Measurements from ENCODE around the gene RPL37.
"Not testable (repeated sequence)": the region's sequence is repeated elsewhere in the genome, so short reads cannot be mapped to it uniquely, and the experiment has no call there.

Gene RPL37

GRCh38 chr5:40794877-40795276, 40.1 kb downstream of the RPL37 start:
- DNase-seq = not testable (repeated sequence)

GRCh38 chr5:40794340-40794739, 40.7 kb downstream of the RPL37 start:
- not testable (repeated sequence) for DNase-seq

GRCh38 chr5:40792691-40793090, 42.3 kb downstream of the RPL37 start:
- not testable (repeated sequence) for DNase-seq

- DNase-seq = no peak
These were observed 43.3 kb downstream of the RPL37 start for GRCh38 chr5:40791715-40792139.

- no peak for DNase-seq
These were observed 44.0 kb downstream of the RPL37 start for GRCh38 chr5:40790947-40791593.

- not testable (repeated sequence) for DNase-seq
These were observed 46.1 kb downstream of the RPL37 start for GRCh38 chr5:40788941-40789340.

GRCh38 chr5:40787986-40788385, 47.0 kb downstream of the RPL37 start:
- no peak for DNase-seq

GRCh38 chr5:40786664-40787063, 48.4 kb downstream of the RPL37 start:
- DNase-seq = not testable (repeated sequence)

GRCh38 chr5:40784916-40785315, 50.1 kb downstream of the RPL37 start:
- no peak for DNase-seq

GRCh38 chr5:40784027-40784653, 50.9 kb downstream of the RPL37 start:
- no peak for DNase-seq

GRCh38 chr5:40781843-40782409, 53.1 kb downstream of the RPL37 start:
- DNase-seq = no peak

GRCh38 chr5:40780858-40781257, 54.2 kb downstream of the RPL37 start:
- no peak for DNase-seq

GRCh38 chr5:40780199-40780598, 54.8 kb downstream of the RPL37 start:
- no peak for DNase-seq

GRCh38 chr5:40779561-40779960, 55.5 kb downstream of the RPL37 start:
- no peak for DNase-seq

GRCh38 chr5:40778133-40778532, 56.9 kb downstream of the RPL37 start:
- DNase-seq = no peak

GRCh38 chr5:40776658-40776977, 58.4 kb downstream of the RPL37 start:
- no peak for DNase-seq

GRCh38 chr5:40775846-40776657, 59.0 kb downstream of the RPL37 start:
- no peak for DNase-seq

All from stimulated activated CD4-positive, alpha-beta T cell treated with anti-CD3 and anti-CD28 coated beads, Interleukin-12 subunit alpha, Interleukin-12 subunit beta, amount 100 ng/mL, for 4 hours (primary cell).